ENCODE data around the gene ANO10.

ANO10 gene

GRCh38 chr3:43448098-43448497 is 173.7 kb downstream of the ANO10 start:
- no peak for TF ChIP-seq CTCF (IDR thresholded peaks at IDR 0.05; ENCODE audit: insufficient read depth, low read depth, low read length, missing control alignments)
- H3K4me3 ChIP-seq (ENCODE audit: low read depth, low read length): no peak overlapping the region
- no peak for DNase-seq (ENCODE audit: low read depth)

GRCh38 chr3:43445820-43446219 is 176.0 kb downstream of the ANO10 start:
- no peak overlapping the region for H3K4me3 ChIP-seq (ENCODE audit: low read depth, low read length)
- TF ChIP-seq CTCF (IDR thresholded peaks at IDR 0.05; ENCODE audit: insufficient read depth, low read depth, low read length, missing control alignments): no peak
- DNase-seq (ENCODE audit: low read depth): no peak

GRCh38 chr3:43442872-43443395 is 178.9 kb downstream of the ANO10 start:
- no peak for TF ChIP-seq CTCF (IDR thresholded peaks at IDR 0.05; ENCODE audit: insufficient read depth, low read depth, low read length, missing control alignments)
- DNase-seq (ENCODE audit: low read depth): no peak
- no peak overlapping the region for H3K4me3 ChIP-seq (ENCODE audit: low read depth, low read length)

GRCh38 chr3:43436507-43437140 is 185.2 kb downstream of the ANO10 start:
- no peak overlapping the region for H3K4me3 ChIP-seq (ENCODE audit: low read depth, low read length)
- TF ChIP-seq CTCF (IDR thresholded peaks at IDR 0.05; ENCODE audit: insufficient read depth, low read depth, low read length, missing control alignments): no peak
- no peak for DNase-seq (ENCODE audit: low read depth)

- DNase-seq (ENCODE audit: low read depth): no peak
- TF ChIP-seq CTCF (IDR thresholded peaks at IDR 0.05; ENCODE audit: insufficient read depth, low read depth, low read length, missing control alignments): no peak
- no peak overlapping the region for H3K4me3 ChIP-seq (ENCODE audit: low read depth, low read length)
Observed at GRCh38 chr3:43435706-43436105, 186.1 kb downstream of the ANO10 start.

GRCh38 chr3:43434431-43434830 is 187.4 kb downstream of the ANO10 start:
- TF ChIP-seq CTCF (IDR thresholded peaks at IDR 0.05; ENCODE audit: insufficient read depth, low read depth, low read length, missing control alignments): no peak
- H3K4me3 ChIP-seq (ENCODE audit: low read depth, low read length): no peak overlapping the region
- no peak for DNase-seq (ENCODE audit: low read depth)

- no peak for TF ChIP-seq CTCF (IDR thresholded peaks at IDR 0.05; ENCODE audit: insufficient read depth, low read depth, low read length, missing control alignments)
- H3K4me3 ChIP-seq (ENCODE audit: low read depth, low read length): no peak overlapping the region
- DNase-seq (ENCODE audit: low read depth): no peak
Observed at GRCh38 chr3:43432462-43432861, 189.3 kb downstream of the ANO10 start.
